ENCODE measurements around the gene APOH. TPM values are rescaled to one million over a fixed set of nuclear protein-coding genes. Genes with fewer than 3 reads are reported as not detected.

APOH gene
- total RNA-seq, 1 experiment from 2014 or later, result 1.2 TPM

DNA sequence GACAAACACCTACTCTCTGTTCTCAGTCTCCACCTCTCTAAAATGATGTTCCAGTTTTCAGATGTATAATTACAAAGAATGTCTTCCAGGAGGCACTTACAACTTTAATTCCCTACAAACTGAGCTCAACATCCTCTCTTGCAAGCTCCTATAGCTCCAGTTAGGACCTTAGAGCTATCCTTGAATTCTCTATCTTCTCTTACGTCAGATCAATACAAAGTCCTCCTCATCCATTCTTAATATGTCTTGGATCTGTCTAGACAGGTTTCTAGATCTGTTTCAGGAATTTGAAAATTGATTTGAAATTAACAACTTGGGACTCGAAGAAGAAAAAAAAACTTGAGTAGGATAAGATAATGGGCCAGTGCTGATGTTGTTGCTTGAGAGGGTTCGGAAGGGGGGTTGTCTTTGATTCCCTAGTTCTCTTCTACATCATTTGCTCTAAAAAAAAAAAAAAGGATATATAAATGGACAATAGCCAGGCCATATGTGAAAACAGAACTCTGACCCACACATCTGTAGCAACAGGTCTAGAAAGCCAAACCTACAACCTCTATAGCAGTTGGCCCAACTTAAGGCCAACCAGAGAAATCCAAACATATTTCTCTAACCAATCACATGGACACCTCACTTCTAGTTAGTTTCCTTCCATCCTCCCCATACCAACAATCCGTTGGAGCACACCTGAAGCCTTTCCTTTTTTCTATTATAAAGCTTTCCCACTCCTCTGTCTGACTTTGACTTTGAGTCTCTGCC, 746 bp upstream of the APOH start:
- TF ChIP-seq, protein P1, sequence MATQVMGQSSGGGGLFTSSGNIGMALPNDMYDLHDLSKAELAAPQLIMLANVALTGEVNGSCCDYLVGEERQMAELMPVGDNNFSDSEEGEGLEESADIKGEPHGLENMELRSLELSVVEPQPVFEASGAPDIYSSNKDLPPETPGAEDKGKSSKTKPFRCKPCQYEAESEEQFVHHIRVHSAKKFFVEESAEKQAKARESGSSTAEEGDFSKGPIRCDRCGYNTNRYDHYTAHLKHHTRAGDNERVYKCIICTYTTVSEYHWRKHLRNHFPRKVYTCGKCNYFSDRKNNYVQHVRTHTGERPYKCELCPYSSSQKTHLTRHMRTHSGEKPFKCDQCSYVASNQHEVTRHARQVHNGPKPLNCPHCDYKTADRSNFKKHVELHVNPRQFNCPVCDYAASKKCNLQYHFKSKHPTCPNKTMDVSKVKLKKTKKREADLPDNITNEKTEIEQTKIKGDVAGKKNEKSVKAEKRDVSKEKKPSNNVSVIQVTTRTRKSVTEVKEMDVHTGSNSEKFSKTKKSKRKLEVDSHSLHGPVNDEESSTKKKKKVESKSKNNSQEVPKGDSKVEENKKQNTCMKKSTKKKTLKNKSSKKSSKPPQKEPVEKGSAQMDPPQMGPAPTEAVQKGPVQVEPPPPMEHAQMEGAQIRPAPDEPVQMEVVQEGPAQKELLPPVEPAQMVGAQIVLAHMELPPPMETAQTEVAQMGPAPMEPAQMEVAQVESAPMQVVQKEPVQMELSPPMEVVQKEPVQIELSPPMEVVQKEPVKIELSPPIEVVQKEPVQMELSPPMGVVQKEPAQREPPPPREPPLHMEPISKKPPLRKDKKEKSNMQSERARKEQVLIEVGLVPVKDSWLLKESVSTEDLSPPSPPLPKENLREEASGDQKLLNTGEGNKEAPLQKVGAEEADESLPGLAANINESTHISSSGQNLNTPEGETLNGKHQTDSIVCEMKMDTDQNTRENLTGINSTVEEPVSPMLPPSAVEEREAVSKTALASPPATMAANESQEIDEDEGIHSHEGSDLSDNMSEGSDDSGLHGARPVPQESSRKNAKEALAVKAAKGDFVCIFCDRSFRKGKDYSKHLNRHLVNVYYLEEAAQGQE (IDR thresholded peaks at IDR 0.05; ENCODE audit: insufficient read depth in 1 of 2, low read depth in 2 of 2, low read length in 1 of 2), result no peak
- TF ChIP-seq, protein P2, sequence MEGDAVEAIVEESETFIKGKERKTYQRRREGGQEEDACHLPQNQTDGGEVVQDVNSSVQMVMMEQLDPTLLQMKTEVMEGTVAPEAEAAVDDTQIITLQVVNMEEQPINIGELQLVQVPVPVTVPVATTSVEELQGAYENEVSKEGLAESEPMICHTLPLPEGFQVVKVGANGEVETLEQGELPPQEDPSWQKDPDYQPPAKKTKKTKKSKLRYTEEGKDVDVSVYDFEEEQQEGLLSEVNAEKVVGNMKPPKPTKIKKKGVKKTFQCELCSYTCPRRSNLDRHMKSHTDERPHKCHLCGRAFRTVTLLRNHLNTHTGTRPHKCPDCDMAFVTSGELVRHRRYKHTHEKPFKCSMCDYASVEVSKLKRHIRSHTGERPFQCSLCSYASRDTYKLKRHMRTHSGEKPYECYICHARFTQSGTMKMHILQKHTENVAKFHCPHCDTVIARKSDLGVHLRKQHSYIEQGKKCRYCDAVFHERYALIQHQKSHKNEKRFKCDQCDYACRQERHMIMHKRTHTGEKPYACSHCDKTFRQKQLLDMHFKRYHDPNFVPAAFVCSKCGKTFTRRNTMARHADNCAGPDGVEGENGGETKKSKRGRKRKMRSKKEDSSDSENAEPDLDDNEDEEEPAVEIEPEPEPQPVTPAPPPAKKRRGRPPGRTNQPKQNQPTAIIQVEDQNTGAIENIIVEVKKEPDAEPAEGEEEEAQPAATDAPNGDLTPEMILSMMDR (IDR thresholded peaks at IDR 0.05), result no peak
- TF ChIP-seq POLR2AphosphoS5 (IDR thresholded peaks at IDR 0.05; ENCODE audit: low read depth, low read length) (no peak), SIN3A (IDR thresholded peaks at IDR 0.05; ENCODE audit: borderline replicate concordance, insufficient read depth, low read depth, low read length) (no peak), TCF7L2 (IDR thresholded peaks at IDR 0.05; ENCODE audit: low read depth, low read length) (no peak)

DNA sequence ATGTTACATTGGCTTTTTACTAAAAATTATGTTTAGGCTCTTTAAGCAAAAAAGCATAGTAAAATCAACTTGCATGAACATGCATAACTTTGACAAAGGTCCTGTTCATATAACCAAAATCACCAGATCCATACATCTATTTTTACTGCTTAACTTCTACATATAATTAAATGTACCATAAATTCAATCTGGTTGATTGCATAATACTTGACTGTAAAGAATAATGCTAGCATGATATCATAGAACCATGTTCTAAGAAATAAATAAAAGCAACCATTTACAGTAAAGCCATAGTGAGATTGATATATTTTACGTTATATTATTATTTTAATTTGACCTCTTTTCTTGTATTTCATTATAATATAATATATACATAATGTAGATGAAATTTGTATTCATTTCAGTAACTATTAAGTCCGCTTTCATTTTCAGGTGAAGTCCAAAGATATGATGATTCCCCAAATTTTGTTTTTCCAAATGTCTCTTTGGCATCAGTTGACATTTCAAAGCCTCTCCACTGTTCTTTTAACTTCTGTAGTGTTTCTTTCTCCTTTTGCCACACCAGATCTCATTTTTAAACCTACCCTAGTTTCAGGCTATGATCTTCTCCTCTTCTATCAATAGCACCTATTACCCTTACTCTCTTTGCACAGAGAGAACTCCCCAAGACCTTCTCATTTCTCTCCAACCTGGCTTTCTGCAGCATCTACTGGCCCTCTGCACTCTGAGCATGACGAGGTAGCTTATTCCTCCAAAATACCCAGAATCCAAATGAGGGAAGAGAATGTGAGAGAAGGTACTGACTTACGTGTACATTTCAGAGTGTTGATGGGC, 1.8 kb downstream of the APOH start:
- Histone ChIP-seq H3K27me3 (ENCODE audit: control insufficient read depth, insufficient read depth, low read length) (no peaks in the 10 kb centered on the region), H3K27ac (ENCODE audit: low read length) (no peak overlapping the region), H3K4me1 (ENCODE audit: control insufficient read depth, insufficient read depth, low read length) (no peaks in the 10 kb centered on the region), H3K4me3 (ENCODE audit: low read depth in 2 of 2, low read length in 2 of 2) (no peak overlapping the region), H3K9me3 (ENCODE audit: control insufficient read depth, insufficient read depth, low read depth, low read length) (no peaks in the 10 kb centered on the region), H3K36me3 (ENCODE audit: control insufficient read depth, insufficient read depth, low read length) (no peaks in the 10 kb centered on the region)
- BruUV-seq (replicated peaks), result no TSS peak
- ATAC-seq (no peak), DNase-seq (ENCODE audit: low read depth, low spot score) (no peak)
- intact Hi-C loops (cut with micrococcal nuclease; ENCODE audit: unreplicated experiment), result no loop called here
- POLR2A ChIA-PET, result no interaction called here
- CTCF ChIA-PET, result no interaction called here
- in situ Hi-C loops (cut with HindIII; ENCODE audit: low pct_unique_long_range_greater_than_20kb, low sequenced_read_pairs), result no loop called here
- TF ChIP-seq, protein P1 (IDR thresholded peaks at IDR 0.05; ENCODE audit: insufficient read depth in 1 of 2, low read depth in 2 of 2, low read length in 1 of 2), result no peak
- TF ChIP-seq, protein P2 (IDR thresholded peaks at IDR 0.05), result no peak
- TF ChIP-seq SIN3A (IDR thresholded peaks at IDR 0.05; ENCODE audit: borderline replicate concordance, insufficient read depth, low read depth, low read length) (no peak), POLR2AphosphoS5 (IDR thresholded peaks at IDR 0.05; ENCODE audit: low read depth, low read length) (no peak), TCF7L2 (IDR thresholded peaks at IDR 0.05; ENCODE audit: low read depth, low read length) (no peak)

More for the DNA sequence above, 746 bp upstream of the APOH start:
- Histone ChIP-seq H3K36me3 (ENCODE audit: control insufficient read depth, insufficient read depth, low read length) (no peaks in the 10 kb centered on the region), H3K4me1 (ENCODE audit: control insufficient read depth, insufficient read depth, low read length) (no peaks in the 10 kb centered on the region), H3K27ac (ENCODE audit: low read length) (no peak overlapping the region), H3K27me3 (ENCODE audit: control insufficient read depth, insufficient read depth, low read length) (no peaks in the 10 kb centered on the region), H3K9me3 (ENCODE audit: control insufficient read depth, insufficient read depth, low read depth, low read length) (no peaks in the 10 kb centered on the region), H3K4me3 (ENCODE audit: low read depth in 2 of 2, low read length in 2 of 2) (no peak overlapping the region)
- POLR2A ChIA-PET, result interaction anchor here (0.6 kb wide), 1 partner anchor 11 kb away, joined by 6 read pairs; no protein-coding TSS in a partner anchor
- in situ Hi-C loops (cut with HindIII; ENCODE audit: low pct_unique_long_range_greater_than_20kb, low sequenced_read_pairs), result no loop called here
- CTCF ChIA-PET, result no interaction called here
- ATAC-seq, result no peak
- intact Hi-C loops (cut with micrococcal nuclease; ENCODE audit: unreplicated experiment), result no loop called here
- no TSS peak for BruUV-seq (replicated peaks)
- no peak for DNase-seq (ENCODE audit: low read depth, low spot score)
